Osteoblast (primary cell): ENCODE data around the gene DMGDH. TPM values are rescaled to one million over a fixed set of nuclear protein-coding genes. Genes with fewer than 3 reads are reported as not detected.

Experiments
- DNase-seq: peaks from one replicate; pipeline ENCODE4 v3.0.0; 2011; ENCODE audit warnings: low spot score, mixed read lengths; ENCODE audit not compliant: insufficient read length; ENCODE audit errors: missing footprints
- H2AFZ ChIP-seq: 2 replicates; pipeline ENCODE4 v1.6.0; 2011; ENCODE audit warnings: mild to moderate bottlenecking, low read length
- H3K27ac ChIP-seq: 2 replicates; pipeline ENCODE4 v1.5.1; 2011; ENCODE audit warnings: mild to moderate bottlenecking, low read depth, low read length, moderate library complexity
- H3K27me3 ChIP-seq: 2 replicates; pipeline ENCODE4 v1.6.0; 2012; ENCODE audit warnings: mild to moderate bottlenecking, control low read depth, inconsistent platforms, low read length, moderate library complexity; ENCODE audit not compliant: insufficient read depth
- H3K36me3 ChIP-seq: 2 replicates; pipeline ENCODE4 v1.5.1; 2011; ENCODE audit warnings: mild to moderate bottlenecking, low read length, control low read depth, moderate library complexity; ENCODE audit not compliant: insufficient read depth
- H3K4me1 ChIP-seq: 2 replicates; pipeline ENCODE4 v1.5.1; 2011; ENCODE audit warnings: mild to moderate bottlenecking, low read length, control low read depth, moderate library complexity; ENCODE audit not compliant: insufficient read depth
- H3K4me2 ChIP-seq: 2 replicates; pipeline ENCODE4 v1.6.0; 2011; ENCODE audit warnings: mild to moderate bottlenecking, low read length; ENCODE audit not compliant: insufficient read depth
- H3K4me3 ChIP-seq: fragments of 200-600 bp; sonication (generic); 3 replicates; pipeline ENCODE4 v1.5.1; 2012; ENCODE audit warnings: mild to moderate bottlenecking, low read length, inconsistent platforms; ENCODE audit not compliant: insufficient read depth
- H3K79me2 ChIP-seq: 2 replicates; pipeline ENCODE4 v1.6.0; 2012; ENCODE audit warnings: mild to moderate bottlenecking, low read length, control low read depth, inconsistent platforms; ENCODE audit not compliant: insufficient read depth
- H3K9me3 ChIP-seq: 2 replicates; pipeline ENCODE4 v1.5.1; 2011; ENCODE audit warnings: low read depth, low read length, control low read depth
- H4K20me1 ChIP-seq: 2 replicates; pipeline ENCODE4 v1.6.0; 2012; ENCODE audit warnings: mild to moderate bottlenecking, low read length, control low read depth; ENCODE audit not compliant: insufficient read depth
- total RNA-seq: library from RNA; depleted of rRNA; stranded (reverse); fragments of >200 nt; gene quantifications from 2 replicates; pipeline ENCODE4 v1.2.3, GENCODE V29; 2012
- TF ChIP-seq, protein P1 (sequence below): IDR thresholded peaks from 2 replicates; pipeline ENCODE4 v1.5.1; 2011; ENCODE audit warnings: mild to moderate bottlenecking, low read depth, low read length, moderate library complexity; ENCODE audit errors: extremely low read depth

Gene DMGDH
- total RNA-seq, 1 donor, result 7.2 TPM

- Histone ChIP-seq H3K27me3 (peaks cover 19% of the 10 kb centered on the region), H4K20me1 (no peaks in the 10 kb centered on the region), H3K36me3 (no peaks in the 10 kb centered on the region), H3K79me2 (no peaks in the 10 kb centered on the region), H3K27ac (no peak overlapping the region), H3K9me3 (no peaks in the 10 kb centered on the region), H3K4me2 (no peak overlapping the region), H3K4me3 (no peak overlapping the region), H3K4me1 (no peaks in the 10 kb centered on the region), H2AFZ (no peak overlapping the region)
- DNase-seq, result no peak
- TF ChIP-seq, protein P1, sequence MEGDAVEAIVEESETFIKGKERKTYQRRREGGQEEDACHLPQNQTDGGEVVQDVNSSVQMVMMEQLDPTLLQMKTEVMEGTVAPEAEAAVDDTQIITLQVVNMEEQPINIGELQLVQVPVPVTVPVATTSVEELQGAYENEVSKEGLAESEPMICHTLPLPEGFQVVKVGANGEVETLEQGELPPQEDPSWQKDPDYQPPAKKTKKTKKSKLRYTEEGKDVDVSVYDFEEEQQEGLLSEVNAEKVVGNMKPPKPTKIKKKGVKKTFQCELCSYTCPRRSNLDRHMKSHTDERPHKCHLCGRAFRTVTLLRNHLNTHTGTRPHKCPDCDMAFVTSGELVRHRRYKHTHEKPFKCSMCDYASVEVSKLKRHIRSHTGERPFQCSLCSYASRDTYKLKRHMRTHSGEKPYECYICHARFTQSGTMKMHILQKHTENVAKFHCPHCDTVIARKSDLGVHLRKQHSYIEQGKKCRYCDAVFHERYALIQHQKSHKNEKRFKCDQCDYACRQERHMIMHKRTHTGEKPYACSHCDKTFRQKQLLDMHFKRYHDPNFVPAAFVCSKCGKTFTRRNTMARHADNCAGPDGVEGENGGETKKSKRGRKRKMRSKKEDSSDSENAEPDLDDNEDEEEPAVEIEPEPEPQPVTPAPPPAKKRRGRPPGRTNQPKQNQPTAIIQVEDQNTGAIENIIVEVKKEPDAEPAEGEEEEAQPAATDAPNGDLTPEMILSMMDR, result no peak
Measured at GRCh38 chr5:79088507-79088906, 19.0 kb upstream of the DMGDH start.

DNA sequence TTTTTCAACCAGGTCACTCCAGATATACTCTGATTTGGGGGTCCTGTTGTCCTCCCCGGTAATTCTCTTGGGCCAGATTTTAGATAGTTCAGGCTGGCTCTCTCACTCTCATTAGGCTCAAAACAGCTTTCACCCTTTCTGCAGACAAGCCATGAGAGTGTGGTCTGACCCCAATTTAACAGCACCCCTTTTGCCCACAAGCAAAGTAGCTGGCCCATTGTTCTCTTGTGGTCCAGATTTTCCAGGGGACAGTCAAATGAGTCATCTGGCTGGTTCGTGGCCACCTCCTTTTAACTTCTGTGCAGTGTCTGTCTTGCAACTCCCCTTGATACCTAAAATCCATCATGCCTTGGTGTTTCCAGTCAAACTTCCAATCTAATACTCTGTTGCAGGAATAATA lies 16.6 kb upstream of the DMGDH start:
- H3K4me2 ChIP-seq, result no peak overlapping the region
- H3K27ac ChIP-seq, result no peak overlapping the region
- H3K27me3 ChIP-seq, result peaks cover 3% of the 10 kb centered on the region
- H3K36me3 ChIP-seq, result no peaks in the 10 kb centered on the region
- DNase-seq, result no peak
- peaks cover 6% of the 10 kb centered on the region for H3K4me1 ChIP-seq
- TF ChIP-seq, protein P1, result no peak
- no peaks in the 10 kb centered on the region for H3K79me2 ChIP-seq
- H3K4me3 ChIP-seq, result no peak overlapping the region
- no peaks in the 10 kb centered on the region for H3K9me3 ChIP-seq
- H4K20me1 ChIP-seq, result no peaks in the 10 kb centered on the region
- H2AFZ ChIP-seq, result no peak overlapping the region

- no peaks in the 10 kb centered on the region for H3K79me2 ChIP-seq
- DNase-seq, result no peak
- no peaks in the 10 kb centered on the region for H3K36me3 ChIP-seq
- no peak overlapping the region for H2AFZ ChIP-seq
- H3K9me3 ChIP-seq, result no peaks in the 10 kb centered on the region
- no peaks in the 10 kb centered on the region for H3K27me3 ChIP-seq
- no peak overlapping the region for H3K4me2 ChIP-seq
- no peaks in the 10 kb centered on the region for H4K20me1 ChIP-seq
- no peak overlapping the region for H3K4me3 ChIP-seq
- no peak overlapping the region for H3K27ac ChIP-seq
- peaks cover 6% of the 10 kb centered on the region for H3K4me1 ChIP-seq
- TF ChIP-seq, protein P1, result no peak
Measured at GRCh38 chr5:79081779-79082178, 12.3 kb upstream of the DMGDH start.

DNA sequence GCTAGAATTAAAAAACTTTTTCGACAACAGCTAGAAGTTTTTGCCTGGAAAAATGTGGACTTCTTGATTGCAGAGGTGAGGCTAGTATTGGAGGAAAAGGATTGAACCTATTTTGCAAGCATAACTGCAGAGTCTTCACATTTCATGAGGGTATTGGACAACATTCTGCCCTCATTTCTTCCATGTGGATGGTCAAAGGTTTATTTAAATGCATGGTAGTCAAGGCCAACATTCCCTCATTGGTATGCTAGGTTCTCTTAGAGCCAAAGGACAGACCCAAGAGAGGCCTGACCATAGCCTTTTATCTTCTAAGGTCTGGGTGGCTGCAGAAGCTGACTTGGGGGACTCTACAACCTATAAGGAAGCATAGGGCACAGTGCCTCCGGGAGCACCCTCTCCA lies 11.3 kb upstream of the DMGDH start:
- DNase-seq, result no peak
- H3K79me2 ChIP-seq, result no peaks in the 10 kb centered on the region
- no peaks in the 10 kb centered on the region for H3K36me3 ChIP-seq
- peaks cover 6% of the 10 kb centered on the region for H3K4me1 ChIP-seq
- no peaks in the 10 kb centered on the region for H4K20me1 ChIP-seq
- H3K9me3 ChIP-seq, result no peaks in the 10 kb centered on the region
- H3K27ac ChIP-seq, result no peak overlapping the region
- no peak overlapping the region for H3K4me2 ChIP-seq
- H3K27me3 ChIP-seq, result no peaks in the 10 kb centered on the region
- no peak overlapping the region for H2AFZ ChIP-seq
- no peak overlapping the region for H3K4me3 ChIP-seq
- TF ChIP-seq, protein P1, result no peak
